Bone marrow (tissue), 2 donors: Measurements from ENCODE around the gene KRT5.
"Not testable (repeated sequence)": the region's sequence is repeated elsewhere in the genome, so short reads cannot be mapped to it uniquely, and the experiment has no call there.

Source experiments
- DNase-seq, 2 donors: peaks; one replicate each; lab custom pipeline; 2025; lab: John Stamatoyannopoulos, UW

The KRT5 gene

DNA sequence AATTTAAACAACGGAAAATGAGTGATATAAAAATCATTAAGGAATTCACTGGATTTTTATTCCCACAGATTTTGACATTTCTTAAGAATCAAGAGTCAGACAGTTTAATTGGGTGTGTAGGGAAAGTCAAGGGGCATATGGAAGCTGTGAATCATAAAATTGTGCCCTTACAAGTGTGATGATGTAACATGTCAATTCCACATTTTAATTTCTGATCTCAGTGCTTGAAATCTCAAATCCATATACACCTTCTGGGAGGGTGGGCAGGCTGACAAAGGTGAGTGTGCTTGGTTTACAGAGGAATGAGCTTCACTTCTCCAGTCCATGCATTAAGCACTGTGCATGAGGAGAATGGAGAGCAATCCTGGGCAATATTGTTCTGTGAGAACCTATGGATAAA is 26.1 kb downstream of the KRT5 start:
- no peak for DNase-seq

DNA sequence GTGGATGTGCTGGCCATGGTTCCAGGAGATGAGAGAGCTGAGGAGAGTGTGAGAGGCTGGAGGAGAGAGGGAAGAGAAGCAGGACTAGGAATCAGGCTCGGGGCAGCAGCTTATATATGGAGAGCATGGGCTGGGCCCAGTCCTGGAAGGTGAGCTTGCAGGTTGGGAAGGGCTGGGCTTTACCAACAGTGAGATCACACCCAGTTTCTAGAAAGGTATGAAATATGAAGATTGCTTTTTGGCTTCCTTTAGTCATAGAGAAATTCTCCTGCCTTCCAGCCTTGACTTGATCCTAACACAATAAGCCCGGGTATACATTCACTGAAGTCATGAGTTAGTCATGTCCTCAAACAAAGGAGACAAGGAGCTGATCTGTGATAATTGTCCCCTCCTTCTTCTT is 27.0 kb downstream of the KRT5 start, which contains the start of gene KRT6A:
KRT6A (minus strand) TSS at position 86 of the 400 bp plus-strand sequence; CDS start at position 17, 69 bp downstream.
- DNase-seq: no peak

GRCh38 chr12:52492405-52492804 is 27.8 kb downstream of the KRT5 start:
- DNase-seq: not testable (repeated sequence)

DNA sequence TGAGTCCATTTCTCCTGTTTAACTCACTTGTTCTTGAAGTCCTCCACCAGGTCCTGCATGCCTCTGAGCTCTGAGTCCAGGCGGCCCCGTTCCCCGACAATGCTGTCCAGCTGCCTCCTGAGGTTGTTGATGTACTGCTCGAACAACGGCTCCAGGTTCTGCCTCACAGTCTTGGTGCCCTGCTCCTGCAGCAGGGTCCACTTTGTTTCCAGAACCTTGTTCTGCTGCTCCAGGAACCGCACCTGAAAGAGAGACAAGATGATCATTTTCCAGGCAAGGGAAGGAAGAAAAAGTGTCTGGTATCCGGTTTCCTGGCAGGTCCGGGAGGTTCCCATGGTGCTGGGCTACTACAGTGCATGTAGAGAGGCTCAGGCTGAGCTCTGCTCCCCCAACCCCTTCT is 28.7 kb downstream of the KRT5 start:
- not testable (repeated sequence) for DNase-seq

GRCh38 chr12:52488736-52489135 is 31.5 kb downstream of the KRT5 start:
- DNase-seq: no peak

DNA sequence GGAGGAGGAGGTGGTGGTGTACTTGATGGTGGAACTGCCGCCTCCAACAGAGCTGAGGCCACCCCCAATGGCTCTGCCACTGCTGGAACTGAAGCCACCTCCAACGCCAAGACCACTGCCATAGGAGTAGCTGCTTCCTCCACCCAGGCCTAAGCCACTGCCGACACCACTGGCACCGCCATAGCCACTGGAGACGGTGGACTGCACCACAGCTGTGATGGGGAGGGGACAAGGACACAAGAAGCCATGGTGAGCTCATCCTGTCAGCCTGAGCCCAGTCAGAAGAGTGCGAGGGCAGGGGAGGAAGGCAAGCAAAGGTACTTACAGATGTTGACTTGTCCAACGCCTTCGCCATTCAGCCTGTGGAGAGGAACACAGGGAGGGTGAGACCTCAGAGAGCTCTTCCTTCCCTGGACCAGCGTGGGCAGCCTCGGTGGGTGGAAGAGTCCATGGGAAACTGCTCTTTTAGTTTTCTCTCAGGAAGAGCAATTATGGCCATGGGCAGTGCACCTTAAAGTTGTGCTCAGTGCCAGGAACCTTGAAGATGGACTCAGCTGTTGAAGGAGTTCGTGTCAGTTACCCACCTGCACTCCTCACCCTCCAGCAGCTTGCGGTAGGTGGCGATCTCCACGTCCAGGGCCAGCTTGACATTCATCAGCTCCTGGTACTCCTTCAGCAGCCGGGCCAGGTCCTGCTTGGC is 32.3 kb downstream of the KRT5 start:
- DNase-seq: not testable (repeated sequence)

DNA sequence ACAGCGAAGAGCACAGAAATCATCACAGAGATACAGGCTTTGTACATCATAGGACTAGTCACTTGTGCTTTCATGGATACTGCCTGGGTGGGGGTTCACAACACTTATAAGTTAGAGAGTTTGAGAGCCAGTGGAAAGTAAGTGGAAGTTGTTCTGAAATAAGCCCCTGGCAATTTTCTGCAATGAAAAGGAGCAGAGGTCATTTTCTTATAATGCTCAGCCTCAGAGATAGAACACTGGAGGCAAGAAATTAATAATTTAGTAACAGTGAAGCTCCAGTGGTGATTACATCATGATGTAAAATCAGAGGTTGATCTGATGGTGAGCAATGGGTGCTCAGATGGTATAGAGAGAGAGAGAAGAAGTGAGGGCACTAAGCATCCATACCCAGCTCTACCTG is 33.0 kb downstream of the KRT5 start:
- DNase-seq: no peak

DNA sequence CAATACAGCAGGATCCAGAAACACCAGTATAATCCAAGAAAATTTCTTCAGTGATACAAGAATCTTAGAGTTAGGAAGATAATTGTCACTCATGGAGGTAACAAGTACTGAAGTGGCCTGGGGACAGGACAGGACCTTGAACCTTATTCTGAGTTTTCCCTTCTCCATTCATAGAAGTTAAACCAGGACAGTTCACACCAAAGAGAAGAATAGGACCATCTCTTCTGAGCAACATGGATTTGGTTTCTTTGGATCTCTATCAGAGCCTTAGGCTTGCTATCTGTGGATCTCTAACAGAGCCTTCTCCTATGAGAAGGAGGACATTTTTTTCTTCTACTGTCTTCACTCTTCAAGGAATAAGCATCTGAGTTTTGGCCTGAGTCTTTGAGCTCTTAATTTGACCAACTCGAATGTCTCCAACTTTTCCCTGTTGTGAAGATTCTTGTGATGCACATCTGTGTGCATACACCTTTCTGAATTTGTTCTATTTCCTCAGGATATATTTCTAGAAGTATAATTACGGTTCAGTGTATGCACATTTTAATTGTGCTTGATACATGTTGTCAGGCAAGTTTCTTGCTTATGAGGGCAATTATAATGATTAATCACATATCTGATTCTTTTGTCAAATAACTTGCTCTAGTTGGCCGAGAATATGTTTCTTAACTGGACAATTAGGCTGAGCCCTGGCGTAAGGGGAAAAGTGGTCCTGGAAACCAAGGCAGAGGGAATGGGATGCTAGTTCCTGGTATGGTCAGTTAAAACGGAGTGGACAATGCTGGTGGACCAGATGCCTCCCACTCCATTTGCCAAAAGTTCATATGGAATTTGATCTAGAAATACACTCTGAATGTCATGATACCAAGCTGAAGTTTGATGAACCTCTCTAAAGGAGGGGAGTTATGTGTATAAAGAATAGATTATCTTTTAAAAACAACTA is 33.8 kb downstream of the KRT5 start:
- no peak for DNase-seq

DNA sequence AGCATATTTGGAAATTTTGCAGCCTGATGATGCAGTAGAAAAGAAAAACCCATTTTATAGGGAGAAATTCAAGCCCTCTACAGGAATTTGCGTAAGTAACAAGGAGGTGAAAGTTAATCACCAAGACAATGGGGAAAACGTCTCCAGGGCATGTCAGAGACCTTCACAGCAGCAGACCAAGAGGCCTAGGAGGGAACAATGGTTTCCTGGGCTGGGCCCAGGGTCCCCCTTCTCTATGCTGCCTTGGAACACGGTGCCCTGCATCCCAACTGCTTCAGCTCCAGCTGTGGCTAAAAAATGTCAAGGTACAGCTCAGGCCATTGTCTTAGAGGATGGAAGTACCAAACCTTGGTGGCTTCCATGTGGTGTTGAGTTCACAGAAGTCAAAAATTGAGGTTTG is 40.1 kb downstream of the KRT5 start:
- DNase-seq: no peak

DNA sequence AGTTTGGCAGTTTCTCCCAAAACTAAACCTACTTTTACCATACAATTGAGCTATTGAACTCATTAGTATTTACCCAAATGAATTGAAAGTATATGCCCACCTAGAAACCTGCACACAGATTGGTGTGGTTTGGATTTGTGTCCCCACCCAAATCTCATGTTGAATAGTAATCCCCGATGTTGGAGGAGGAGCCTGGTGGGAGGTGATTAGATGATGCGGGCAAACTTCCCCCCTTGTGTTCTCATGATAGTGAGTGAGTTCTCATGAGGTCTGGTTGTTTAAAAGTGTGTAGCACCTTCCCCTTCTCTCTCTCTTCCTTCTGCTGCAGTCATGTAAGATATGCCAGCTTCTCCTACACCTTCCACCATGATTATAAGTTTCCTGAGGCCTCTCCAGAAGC is 42.5 kb downstream of the KRT5 start:
- DNase-seq: no peak

DNA sequence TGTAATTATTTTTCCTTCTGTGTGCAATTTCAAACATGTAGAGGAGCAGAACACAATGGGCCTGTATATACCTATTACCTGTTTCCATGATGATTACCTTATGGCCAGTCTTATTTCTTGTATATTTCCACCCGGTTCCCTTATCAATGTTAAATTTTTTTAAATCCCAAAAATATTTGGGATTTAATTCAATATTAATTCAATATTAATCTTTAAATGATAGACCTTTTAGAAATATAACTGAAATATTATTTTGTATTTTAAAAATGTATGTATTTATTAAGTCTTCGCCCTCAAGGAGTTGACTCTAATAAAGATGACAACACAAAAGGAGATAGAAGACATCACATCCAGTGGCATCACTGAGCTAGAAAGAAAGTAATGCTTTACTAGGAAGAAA is 46.0 kb downstream of the KRT5 start:
- DNase-seq: no peak

DNA sequence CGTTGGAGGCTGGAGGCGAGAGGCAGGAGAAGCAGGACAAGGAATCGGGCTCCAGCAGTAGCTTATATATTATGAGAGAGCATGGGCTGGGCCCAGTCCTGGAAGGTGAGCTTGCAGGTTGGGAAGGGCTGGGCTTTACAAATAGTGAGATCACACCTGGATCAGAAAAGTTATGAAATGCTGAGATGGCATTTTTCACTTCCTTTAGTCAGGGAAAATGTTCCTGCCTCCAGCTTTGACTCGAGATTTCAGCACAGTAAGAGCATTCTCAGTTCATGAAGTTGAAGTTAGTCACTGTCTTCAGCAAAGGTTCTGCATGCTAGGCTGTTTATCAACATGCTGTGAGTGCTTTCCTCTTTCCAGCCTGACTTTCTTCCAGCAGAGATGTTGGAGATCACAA is 46.4 kb downstream of the KRT5 start, which contains the start of gene KRT6C:
KRT6C (minus strand) TSS at position 38 of the 400 bp plus-strand sequence. CDS start 68 bp downstream, outside the sequence.
- no peak for DNase-seq

DNA sequence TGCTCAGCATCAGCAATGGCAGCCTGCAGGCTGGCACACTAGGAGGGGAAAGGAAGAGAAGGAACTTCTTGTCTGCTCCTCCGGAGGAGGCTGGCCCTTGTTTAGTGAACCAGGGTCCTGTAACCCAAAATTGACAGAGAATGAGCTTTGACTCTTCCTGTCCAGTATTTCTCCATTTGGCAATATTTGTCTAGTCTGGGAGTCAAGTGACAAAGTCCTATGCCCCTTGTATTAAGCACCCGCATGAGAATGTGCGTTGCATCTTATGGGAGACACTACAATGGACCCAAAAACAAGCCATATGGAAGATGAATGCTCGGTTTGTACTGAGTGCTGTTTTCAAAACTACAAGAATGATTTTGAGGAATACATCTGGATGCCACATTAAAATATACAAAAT is 50.3 kb downstream of the KRT5 start:
- no peak for DNase-seq

DNA sequence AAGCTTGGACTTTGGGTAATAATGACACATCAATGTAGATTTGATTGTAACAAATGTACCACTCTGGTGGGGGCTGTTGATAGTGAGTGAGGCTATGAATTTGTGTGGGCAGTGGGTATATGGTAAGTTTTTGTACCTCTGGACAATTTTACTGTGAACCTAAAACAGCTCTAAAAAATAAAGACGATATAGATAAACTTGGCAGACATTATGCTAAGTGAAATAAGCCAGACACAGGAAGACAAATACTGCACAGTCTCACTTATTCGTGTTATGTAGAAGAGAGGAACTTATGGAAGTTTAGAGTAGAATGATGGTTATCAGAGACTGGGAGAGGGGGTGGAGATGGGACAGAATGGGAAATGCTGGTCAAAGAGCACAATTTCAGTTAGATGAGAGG is 55.3 kb downstream of the KRT5 start:
- no peak for DNase-seq
